GM20431 (cell line): Measurements from ENCODE around the gene ELAVL1.

Source experiments
- in situ Hi-C: fragments of 300-500 bp; cut with MseI, MboI; formaldehyde crosslinking; loops from one replicate; pipeline ENCODE4 v1.15.0; 2020; ENCODE audit warnings: low sequenced_read_pairs; ENCODE audit not compliant: unreplicated experiment

Gene ELAVL1

GRCh38 chr19:7987114-7987768 is 18.2 kb downstream of the ELAVL1 start:
- in situ Hi-C loops: no loop called here

- in situ Hi-C loops: no loop called here
These were observed 18.9 kb downstream of the ELAVL1 start for GRCh38 chr19:7986321-7987113.

- in situ Hi-C loops: no loop called here
These were observed 19.9 kb downstream of the ELAVL1 start for GRCh38 chr19:7985481-7985911.

GRCh38 chr19:7983995-7984837 is 21.2 kb downstream of the ELAVL1 start:
- in situ Hi-C loops: no loop called here

DNA sequence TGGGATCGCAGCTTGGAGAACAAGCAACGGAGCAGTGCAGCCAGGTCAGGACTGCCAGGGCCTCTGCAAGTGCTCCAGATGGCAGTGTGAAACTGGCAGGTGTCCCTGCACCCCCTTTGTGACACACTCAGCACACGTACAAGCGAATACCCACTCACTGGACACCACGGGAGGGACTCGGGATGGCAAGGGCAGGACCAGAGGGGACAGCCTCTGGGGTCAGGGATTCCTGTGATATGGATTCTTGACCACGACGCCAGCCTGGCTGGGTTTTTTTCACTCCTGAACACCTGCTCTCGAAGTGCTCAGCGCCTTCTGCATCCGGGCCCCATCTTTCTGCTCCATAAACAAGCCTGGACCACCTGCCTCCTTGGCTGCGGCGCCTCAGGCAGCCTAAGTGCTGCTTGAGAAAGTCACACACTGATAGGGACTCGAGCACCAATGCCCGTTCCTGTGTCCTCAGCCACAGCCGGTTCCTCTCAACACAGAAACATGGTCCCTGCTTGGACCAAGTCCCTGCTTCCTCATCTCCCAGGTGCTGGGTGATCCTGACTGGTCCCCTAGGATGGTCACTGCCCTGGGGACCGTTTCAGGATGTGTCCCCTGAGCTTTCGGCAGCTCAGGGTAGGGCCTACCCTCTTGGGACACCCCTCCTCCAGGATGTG is 22.0 kb downstream of the ELAVL1 start:
- in situ Hi-C loops: no loop called here

DNA sequence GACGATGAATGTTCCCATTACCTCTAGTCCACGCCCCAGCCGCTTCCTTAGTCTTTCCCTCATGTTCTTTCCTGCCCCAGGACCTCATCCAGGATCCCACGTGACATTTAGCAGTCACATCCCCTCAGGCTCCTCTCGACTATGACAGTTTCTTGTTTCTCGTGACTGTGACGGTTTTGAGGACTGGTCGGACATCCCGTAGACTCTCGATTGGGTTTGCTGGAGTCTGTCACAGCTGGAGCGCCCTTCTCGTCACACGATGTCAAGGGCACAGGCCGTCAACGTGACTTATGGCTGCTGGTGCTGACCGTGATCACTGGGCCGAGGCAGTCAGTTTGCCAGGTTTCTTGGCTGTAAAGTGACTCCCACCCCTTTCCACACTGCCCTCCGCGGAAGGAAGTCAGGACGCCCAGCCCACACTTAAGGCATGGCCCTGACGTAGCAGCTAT is 22.8 kb downstream of the ELAVL1 start:
- in situ Hi-C loops: no loop called here

- in situ Hi-C loops: no loop called here
These were observed 23.3 kb downstream of the ELAVL1 start for GRCh38 chr19:7982103-7982502.

GRCh38 chr19:7981661-7982060 is 23.8 kb downstream of the ELAVL1 start:
- in situ Hi-C loops: no loop called here

- in situ Hi-C loops: no loop called here
These were observed 24.2 kb downstream of the ELAVL1 start for GRCh38 chr19:7981199-7981598.

DNA sequence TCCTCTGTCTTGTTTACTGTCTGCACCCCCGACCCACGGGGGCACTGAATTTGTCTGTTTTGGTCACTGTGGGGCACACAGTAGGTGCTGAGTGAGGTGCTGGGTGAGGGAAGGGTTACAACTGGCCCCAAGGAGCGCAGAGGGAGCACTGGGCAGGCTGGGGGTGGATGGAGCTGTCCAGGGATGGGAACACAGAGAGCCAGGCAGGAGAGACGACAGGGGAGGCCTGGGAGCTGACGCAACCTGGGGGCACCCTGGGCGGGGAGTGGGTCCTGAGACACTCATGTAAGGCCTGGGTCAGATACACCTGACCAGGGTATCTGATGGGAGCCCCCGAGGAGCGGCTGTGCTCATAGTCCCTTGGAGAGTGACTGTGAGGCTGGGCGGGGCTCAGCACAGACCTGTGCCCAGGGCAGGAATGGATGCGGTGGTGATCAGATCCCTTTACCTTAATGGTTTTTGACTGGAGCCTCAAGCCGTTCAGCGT is 24.8 kb downstream of the ELAVL1 start:
- in situ Hi-C loops: no loop called here

DNA sequence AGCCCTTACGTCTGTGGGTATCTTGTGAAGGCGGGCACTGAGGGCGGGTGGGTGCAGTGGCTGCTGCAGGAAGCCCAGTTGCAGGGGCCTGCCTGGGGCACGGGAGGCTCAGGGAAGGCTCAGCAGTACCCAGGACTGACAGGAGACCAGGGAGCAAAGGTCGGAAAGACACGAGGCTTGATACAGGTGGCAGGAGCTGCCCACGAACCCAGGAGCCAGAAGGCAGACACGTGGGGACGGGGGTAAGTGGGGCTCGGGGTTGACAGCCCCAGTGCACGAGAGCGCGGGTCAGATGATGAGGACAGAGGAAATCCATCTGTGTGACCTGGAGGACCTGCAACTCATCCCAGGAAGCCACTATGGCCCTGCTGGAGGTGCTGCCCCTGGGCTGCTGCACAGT is 25.3 kb downstream of the ELAVL1 start:
- in situ Hi-C loops: no loop called here

DNA sequence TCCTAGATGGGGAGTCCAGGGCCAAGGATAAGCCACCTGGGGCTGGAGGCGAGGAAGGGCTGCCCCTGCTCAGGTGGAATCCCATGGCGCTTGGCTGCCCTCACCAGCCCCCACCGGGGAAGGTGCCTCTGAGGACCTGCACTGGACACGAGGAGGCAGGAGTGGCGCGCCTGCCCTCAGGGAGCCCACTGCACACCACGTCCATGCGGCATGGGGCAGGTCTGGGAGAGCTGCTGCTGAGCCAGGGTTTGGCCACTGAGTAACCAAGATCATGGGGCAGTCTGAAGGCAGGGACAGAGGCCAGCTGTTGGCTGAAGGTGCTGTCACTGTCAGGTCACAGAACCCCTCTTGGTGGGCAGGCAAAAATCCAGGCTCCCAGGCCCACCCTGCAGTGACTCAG is 25.9 kb downstream of the ELAVL1 start:
- in situ Hi-C loops: no loop called here

DNA sequence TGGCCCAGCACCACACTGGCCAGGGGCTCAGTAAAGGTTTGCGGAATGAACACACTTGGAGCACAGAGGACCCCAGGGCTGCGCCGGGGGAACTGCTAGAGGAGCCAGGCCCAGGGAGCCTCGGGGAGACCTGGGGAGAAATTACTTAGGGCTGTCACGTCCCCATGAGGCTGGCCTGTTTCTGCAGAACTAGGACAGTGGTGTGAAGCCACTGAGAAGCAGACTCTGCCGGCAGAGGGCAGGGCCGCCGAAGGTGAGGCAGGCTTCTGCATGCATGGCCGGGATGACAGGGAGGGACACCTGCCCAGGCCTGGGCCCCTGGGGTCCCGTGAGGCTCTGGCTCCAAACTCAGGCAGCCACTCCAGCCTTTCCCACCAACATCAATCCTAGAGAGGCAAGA is 26.4 kb downstream of the ELAVL1 start:
- in situ Hi-C loops: no loop called here

GRCh38 chr19:7978179-7978825 is 27.1 kb downstream of the ELAVL1 start:
- in situ Hi-C loops: no loop called here

GRCh38 chr19:7977723-7978040 is 27.8 kb downstream of the ELAVL1 start:
- in situ Hi-C loops: no loop called here

DNA sequence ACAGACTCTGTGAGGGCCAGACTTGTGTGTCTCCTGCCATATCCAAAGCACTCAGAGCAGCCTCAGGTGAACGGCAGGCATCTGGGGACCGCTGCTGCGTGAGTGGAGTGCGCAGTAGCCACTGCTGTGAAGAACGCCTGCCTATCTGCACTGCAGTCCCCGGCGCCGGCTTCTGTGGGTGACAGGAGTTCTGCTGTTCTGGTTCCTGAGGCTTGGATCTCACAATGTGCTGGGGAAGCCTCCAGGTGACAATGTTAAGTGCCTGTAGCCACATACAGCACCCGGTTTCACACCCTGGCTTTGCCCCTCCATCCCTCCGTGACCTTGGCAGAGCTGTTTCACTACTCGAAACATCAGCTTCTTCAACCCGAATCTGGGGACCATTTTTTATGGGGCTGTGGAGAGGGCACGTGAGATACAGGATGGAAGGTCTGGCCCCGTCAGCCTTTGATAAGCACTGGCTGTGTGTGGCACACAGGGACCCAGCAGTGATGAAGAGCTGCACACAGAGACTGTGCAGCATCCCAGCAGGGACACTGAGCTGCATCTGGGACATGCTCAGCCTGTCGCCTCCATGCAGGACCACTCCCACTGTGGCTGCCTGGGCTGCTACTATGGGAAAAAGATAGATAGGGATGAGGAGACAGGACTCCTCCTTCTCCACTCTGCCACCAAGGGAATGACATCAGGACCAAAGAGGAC is 28.3 kb downstream of the ELAVL1 start:
- in situ Hi-C loops: no loop called here

- in situ Hi-C loops: no loop called here
These were observed 29.0 kb downstream of the ELAVL1 start for GRCh38 chr19:7976461-7976860.

DNA sequence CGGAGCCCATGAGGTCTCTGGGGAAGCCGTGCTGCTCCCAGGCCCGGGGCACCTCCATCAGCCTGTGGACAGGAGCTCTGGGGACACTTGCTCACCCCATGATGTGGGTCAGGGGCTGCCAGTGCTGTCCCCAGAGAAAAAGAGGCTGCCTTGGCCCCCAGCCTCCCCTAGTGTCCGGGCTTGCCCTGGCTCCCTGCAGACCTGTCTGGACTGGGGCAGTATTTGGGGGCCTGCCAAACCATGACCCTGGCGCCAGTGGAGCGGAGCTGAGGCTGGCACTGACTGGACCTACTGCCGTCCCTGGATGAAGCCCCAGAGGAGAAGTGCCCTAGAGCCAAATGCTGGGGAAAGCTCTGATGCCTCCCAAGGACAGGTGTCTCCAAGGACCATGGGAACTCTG is 30.4 kb downstream of the ELAVL1 start:
- in situ Hi-C loops: no loop called here

- in situ Hi-C loops: no loop called here
These were observed 31.6 kb downstream of the ELAVL1 start for GRCh38 chr19:7973883-7974282.
